ENCODE data around the gene MOB3B.
"Not testable (repeated sequence)": the region's sequence is repeated elsewhere in the genome, so short reads cannot be mapped to it uniquely, and the experiment has no call there.

Gene MOB3B

GRCh38 chr9:27518006-27518405, 11.6 kb downstream of the MOB3B start:
- no peak for DNase-seq (ENCODE audit: low spot score)

GRCh38 chr9:27514551-27514950, 15.1 kb downstream of the MOB3B start:
- no peak for DNase-seq (ENCODE audit: low spot score)

- DNase-seq (ENCODE audit: low spot score): no peak
These were observed 17.8 kb downstream of the MOB3B start for GRCh38 chr9:27511771-27512170.

- no peak for DNase-seq (ENCODE audit: low spot score)
These were observed 18.8 kb downstream of the MOB3B start for GRCh38 chr9:27510780-27511179.

- DNase-seq (ENCODE audit: low spot score): no peak
These were observed 22.6 kb downstream of the MOB3B start for GRCh38 chr9:27506981-27507380.

- no peak for DNase-seq (ENCODE audit: low spot score)
These were observed 23.9 kb downstream of the MOB3B start for GRCh38 chr9:27505744-27506161.

GRCh38 chr9:27504259-27504658, 25.4 kb downstream of the MOB3B start:
- DNase-seq (ENCODE audit: low spot score): no peak

- DNase-seq (ENCODE audit: low spot score): no peak
These were observed 26.0 kb downstream of the MOB3B start for GRCh38 chr9:27503623-27504022.

GRCh38 chr9:27500902-27501301, 28.7 kb downstream of the MOB3B start:
- DNase-seq (ENCODE audit: low spot score): not testable (repeated sequence)

GRCh38 chr9:27499451-27499850, 30.2 kb downstream of the MOB3B start:
- DNase-seq (ENCODE audit: low spot score): no peak

- no peak for DNase-seq (ENCODE audit: low spot score)
These were observed 31.7 kb downstream of the MOB3B start for GRCh38 chr9:27497883-27498417.

GRCh38 chr9:27496135-27496504, 33.5 kb downstream of the MOB3B start:
- DNase-seq (ENCODE audit: low spot score): no peak

- DNase-seq (ENCODE audit: low spot score): no peak
These were observed 34.0 kb downstream of the MOB3B start for GRCh38 chr9:27495480-27496134.

GRCh38 chr9:27491154-27491553, 38.5 kb downstream of the MOB3B start:
- DNase-seq (ENCODE audit: low spot score): no peak

- DNase-seq (ENCODE audit: low spot score): no peak
These were observed 40.3 kb downstream of the MOB3B start for GRCh38 chr9:27489087-27489876.

GRCh38 chr9:27487927-27488326, 41.7 kb downstream of the MOB3B start:
- no peak for DNase-seq (ENCODE audit: low spot score)

- DNase-seq (ENCODE audit: low spot score): peak; percentile 28
These were observed 42.4 kb downstream of the MOB3B start for GRCh38 chr9:27487128-27487640.

GRCh38 chr9:27485158-27485557, 44.5 kb downstream of the MOB3B start:
- DNase-seq (ENCODE audit: low spot score): no peak

- no peak for DNase-seq (ENCODE audit: low spot score)
These were observed 46.0 kb downstream of the MOB3B start for GRCh38 chr9:27483576-27483975.

- DNase-seq (ENCODE audit: low spot score): no peak
These were observed 46.9 kb downstream of the MOB3B start for GRCh38 chr9:27482709-27483108.

- DNase-seq (ENCODE audit: low spot score): no peak
These were observed 51.3 kb downstream of the MOB3B start for GRCh38 chr9:27478322-27478721.

- DNase-seq (ENCODE audit: low spot score): no peak
These were observed 52.6 kb downstream of the MOB3B start for GRCh38 chr9:27476870-27477515.

Measured in HuH-7 (cell line).